ENCODE results near the gene ENG. TPM values are rescaled to one million over a fixed set of nuclear protein-coding genes. Genes with fewer than 3 reads are reported as not detected.

ENG gene
- total RNA-seq, 4 donors from 2014 or later: 7.2 to 32.8 (median 18.0) TPM

DNA sequence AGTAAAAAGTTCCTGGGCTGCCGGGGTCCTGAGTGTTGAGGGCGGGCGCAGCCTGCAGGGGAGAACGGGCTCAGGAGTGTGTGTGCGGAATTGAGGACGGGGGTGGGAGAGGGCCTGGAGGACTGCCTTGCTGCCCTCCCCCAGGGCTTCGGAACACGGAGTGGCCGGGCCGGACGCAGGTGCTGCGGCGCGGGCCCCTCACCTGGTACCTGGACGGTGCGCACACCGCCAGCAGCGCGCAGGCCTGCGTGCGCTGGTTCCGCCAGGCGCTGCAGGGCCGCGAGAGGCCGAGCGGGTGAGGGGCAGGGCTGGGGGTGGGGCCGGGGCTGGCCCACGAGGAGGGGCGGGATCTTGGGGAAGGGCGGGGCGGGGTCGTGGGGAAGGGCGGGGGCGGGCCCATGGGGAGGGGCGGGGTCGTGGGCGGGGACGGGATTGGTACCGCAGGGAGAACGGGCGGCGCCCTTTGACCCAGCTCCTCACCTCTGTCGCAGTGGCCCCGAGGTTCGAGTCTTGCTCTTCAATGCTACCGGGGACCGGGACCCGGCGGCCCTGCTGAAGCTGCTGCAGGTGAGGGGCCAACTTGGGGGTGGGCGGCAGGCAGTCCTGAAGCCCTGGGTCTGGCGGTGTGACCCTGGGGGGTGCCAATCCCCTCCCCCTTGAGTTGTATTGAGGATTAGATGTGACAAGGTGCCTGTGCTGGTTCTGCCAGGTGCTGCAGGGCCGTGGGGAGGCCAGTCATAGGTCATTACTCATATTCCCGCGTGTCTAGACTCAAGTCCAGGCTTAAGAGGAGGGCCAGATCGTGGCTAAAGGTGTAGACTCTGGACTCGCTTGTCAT, 44.7 kb downstream of the ENG start:
- intact Hi-C loops (cut with DNase I): no loop called here
- Histone ChIP-seq H3K36me3 (peaks cover 19 to 94% (median 31%) of the 10 kb centered on the region in 3 donors), H3K27me3 (no peaks in the 10 kb centered on the region), H3K27ac (peak overlapping the region; percentile 58 to 78 (median 67)), H3K4me1 (peaks cover under 1 to 46% (median 9%) of the 10 kb centered on the region in 3 donors), H3K4me3 (peak overlapping the region in 2 of 4 donors; percentile 16 to 33), H3K9me3 (no peaks in the 10 kb centered on the region)
- WGBS, 2 donors: 56 to 85% methylated on average over 5 to 7 of the region's 57 CpGs
- DNase-seq: no peak
- TF ChIP-seq, protein P1, sequence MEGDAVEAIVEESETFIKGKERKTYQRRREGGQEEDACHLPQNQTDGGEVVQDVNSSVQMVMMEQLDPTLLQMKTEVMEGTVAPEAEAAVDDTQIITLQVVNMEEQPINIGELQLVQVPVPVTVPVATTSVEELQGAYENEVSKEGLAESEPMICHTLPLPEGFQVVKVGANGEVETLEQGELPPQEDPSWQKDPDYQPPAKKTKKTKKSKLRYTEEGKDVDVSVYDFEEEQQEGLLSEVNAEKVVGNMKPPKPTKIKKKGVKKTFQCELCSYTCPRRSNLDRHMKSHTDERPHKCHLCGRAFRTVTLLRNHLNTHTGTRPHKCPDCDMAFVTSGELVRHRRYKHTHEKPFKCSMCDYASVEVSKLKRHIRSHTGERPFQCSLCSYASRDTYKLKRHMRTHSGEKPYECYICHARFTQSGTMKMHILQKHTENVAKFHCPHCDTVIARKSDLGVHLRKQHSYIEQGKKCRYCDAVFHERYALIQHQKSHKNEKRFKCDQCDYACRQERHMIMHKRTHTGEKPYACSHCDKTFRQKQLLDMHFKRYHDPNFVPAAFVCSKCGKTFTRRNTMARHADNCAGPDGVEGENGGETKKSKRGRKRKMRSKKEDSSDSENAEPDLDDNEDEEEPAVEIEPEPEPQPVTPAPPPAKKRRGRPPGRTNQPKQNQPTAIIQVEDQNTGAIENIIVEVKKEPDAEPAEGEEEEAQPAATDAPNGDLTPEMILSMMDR (IDR thresholded peaks at IDR 0.05): no peak
- TF ChIP-seq POLR2A (IDR thresholded peaks at IDR 0.05): no peak

DNA sequence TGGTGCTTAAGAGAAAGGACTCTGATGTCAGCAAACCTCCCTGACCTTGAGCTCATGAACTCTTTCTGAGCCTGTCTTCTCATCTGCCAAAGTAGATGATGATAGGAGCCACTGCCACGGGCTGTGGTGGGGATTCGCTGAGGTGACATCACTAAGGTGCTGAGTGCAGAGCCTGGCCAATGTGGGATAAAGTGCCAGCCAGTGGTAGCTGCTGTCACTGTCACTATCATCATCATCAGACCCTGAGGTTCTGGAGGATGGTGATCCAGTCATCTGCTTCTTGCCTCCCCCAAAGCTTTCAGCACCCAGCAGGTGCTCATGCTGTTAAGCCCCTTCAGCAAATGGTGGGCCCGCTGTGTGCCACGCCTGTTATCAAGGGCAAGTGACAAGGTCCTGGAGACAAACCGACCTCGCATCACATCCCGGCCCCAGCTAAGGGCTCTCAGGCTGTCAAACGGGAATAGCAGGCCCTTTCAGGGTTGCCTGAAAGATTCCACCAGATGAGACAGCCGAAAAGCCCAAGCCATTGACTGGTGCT, 45.4 kb downstream of the ENG start:
- Histone ChIP-seq H3K27ac (peak overlapping the region; percentile 18 to 78 (median 61)), H3K27me3 (no peaks in the 10 kb centered on the region), H3K36me3 (peaks cover 15 to 94% (median 31%) of the 10 kb centered on the region in 3 donors), H3K4me1 (peaks cover 8 to 53% (median 16%) of the 10 kb centered on the region in 3 donors), H3K9me3 (no peaks in the 10 kb centered on the region), H3K4me3 (peak overlapping the region in 2 of 4 donors; percentile 16 to 30)
- 65 to 67% methylated on average over 3 to 7 of the region's 9 CpGs for WGBS, 2 donors
- intact Hi-C loops (cut with DNase I): no loop called here
- no peak for DNase-seq
- TF ChIP-seq, protein P1 (IDR thresholded peaks at IDR 0.05): no peak
- TF ChIP-seq POLR2A (IDR thresholded peaks at IDR 0.05): no peak

GRCh38 chr9:127808347-127809001, 46.0 kb downstream of the ENG start:
- Histone ChIP-seq H3K4me1 (peaks cover 14 to 59% (median 21%) of the 10 kb centered on the region in 3 donors), H3K4me3 (no peak overlapping the region), H3K9me3 (no peaks in the 10 kb centered on the region), H3K27ac (no peak overlapping the region), H3K36me3 (peaks cover 11 to 88% (median 25%) of the 10 kb centered on the region in 3 donors), H3K27me3 (no peaks in the 10 kb centered on the region)
- DNase-seq: no peak
- WGBS, 2 donors: 80 to 96% methylated on average over 5 to 7 of the region's 17 CpGs
- TF ChIP-seq POLR2A (IDR thresholded peaks at IDR 0.05): no peak
- TF ChIP-seq, protein P1 (IDR thresholded peaks at IDR 0.05): no peak
- intact Hi-C loops (cut with DNase I): no loop called here

GRCh38 chr9:127806871-127807270, 47.6 kb downstream of the ENG start:
- DNase-seq: no peak
- no peak overlapping the region for H3K27ac ChIP-seq

More at GRCh38 chr9:127806871-127807270, 47.6 kb downstream of the ENG start:
- TF ChIP-seq, protein P1 (IDR thresholded peaks at IDR 0.05): no peak
- TF ChIP-seq POLR2A (IDR thresholded peaks at IDR 0.05): no peak
- H3K9me3 ChIP-seq: no peaks in the 10 kb centered on the region
- intact Hi-C loops (cut with DNase I): no loop called here
- no peak overlapping the region for H3K4me3 ChIP-seq
- 92 to 100% methylated on average over 7 of the region's 14 CpGs for WGBS, 2 donors
- H3K4me1 ChIP-seq: peaks cover 21 to 72% (median 23%) of the 10 kb centered on the region in 3 donors
- H3K36me3 ChIP-seq: peaks cover 4 to 72% (median 16%) of the 10 kb centered on the region in 3 donors
- no peaks in the 10 kb centered on the region for H3K27me3 ChIP-seq

Data from esophagus squamous epithelium (tissue), 5 donors.